ENCODE results near the gene THSD4.

DNA sequence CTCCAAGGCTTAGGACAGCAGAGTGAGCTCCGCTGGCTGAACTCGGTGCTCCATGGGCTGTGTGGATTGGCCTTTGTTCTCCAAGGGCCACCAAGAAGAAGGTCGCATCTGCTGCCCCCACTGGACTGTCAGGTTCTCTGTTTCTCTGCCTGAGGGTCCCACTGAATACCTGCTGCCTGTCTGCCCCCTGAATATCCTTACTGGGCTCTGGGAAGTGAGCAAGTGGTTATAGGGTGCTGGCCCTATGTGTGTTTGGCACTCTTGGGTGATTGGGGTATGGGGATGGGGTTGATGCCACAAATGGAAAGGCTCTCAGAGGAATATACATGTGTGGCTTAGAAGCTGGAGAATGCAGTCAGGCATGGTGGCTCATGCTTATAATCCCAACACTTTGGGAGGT lies 82.3 kb downstream of the THSD4 start:
- TF ChIP-seq, protein P1, sequence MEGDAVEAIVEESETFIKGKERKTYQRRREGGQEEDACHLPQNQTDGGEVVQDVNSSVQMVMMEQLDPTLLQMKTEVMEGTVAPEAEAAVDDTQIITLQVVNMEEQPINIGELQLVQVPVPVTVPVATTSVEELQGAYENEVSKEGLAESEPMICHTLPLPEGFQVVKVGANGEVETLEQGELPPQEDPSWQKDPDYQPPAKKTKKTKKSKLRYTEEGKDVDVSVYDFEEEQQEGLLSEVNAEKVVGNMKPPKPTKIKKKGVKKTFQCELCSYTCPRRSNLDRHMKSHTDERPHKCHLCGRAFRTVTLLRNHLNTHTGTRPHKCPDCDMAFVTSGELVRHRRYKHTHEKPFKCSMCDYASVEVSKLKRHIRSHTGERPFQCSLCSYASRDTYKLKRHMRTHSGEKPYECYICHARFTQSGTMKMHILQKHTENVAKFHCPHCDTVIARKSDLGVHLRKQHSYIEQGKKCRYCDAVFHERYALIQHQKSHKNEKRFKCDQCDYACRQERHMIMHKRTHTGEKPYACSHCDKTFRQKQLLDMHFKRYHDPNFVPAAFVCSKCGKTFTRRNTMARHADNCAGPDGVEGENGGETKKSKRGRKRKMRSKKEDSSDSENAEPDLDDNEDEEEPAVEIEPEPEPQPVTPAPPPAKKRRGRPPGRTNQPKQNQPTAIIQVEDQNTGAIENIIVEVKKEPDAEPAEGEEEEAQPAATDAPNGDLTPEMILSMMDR (IDR thresholded peaks at IDR 0.05; ENCODE audit: low read depth, low read length, poor library complexity, severe bottlenecking): no peak
- no peak for TF ChIP-seq EZH2phosphoT487 (IDR thresholded peaks at IDR 0.05; ENCODE audit: borderline replicate concordance, low read length)
